Fibroblast of lung (primary cell): ENCODE measurements around the gene AFAP1. TPM values are rescaled to one million over a fixed set of nuclear protein-coding genes. Genes with fewer than 3 reads are reported as not detected.
A peak's percentile ranks its signal among the peaks of the same experiment; 100 is the strongest.

Experiments used
- DNase-seq, 2 donors: peaks; one replicate each; pipeline versions ENCODE4 v3.0.0 to v3.0.0-alpha.2; 2010; ENCODE audit warnings: low read depth in 2 of 2
- H2AFZ ChIP-seq: 2 replicates; pipeline ENCODE4 v1.5.1; 2012; ENCODE audit warnings: low read length, control low read depth, inconsistent platforms
- H3K27ac ChIP-seq: 2 replicates; pipeline ENCODE4 v1.5.1; 2011; ENCODE audit warnings: low read length, control low read depth; ENCODE audit not compliant: insufficient read depth
- H3K27me3 ChIP-seq: 2 replicates; pipeline ENCODE4 v1.5.1; 2011; ENCODE audit warnings: mild to moderate bottlenecking, low read length; ENCODE audit not compliant: control insufficient read depth, insufficient read depth
- H3K36me3 ChIP-seq: 2 replicates; pipeline ENCODE4 v1.5.1; 2011; ENCODE audit warnings: low read length; ENCODE audit not compliant: control insufficient read depth, insufficient read depth
- H3K4me1 ChIP-seq: 2 replicates; pipeline ENCODE4 v1.5.1; 2011; ENCODE audit warnings: low read length; ENCODE audit not compliant: control insufficient read depth, insufficient read depth; ENCODE audit errors: extremely low read depth
- H3K4me2 ChIP-seq: 2 replicates; pipeline ENCODE4 v1.5.1; 2011; ENCODE audit warnings: low read length, control low read depth; ENCODE audit not compliant: insufficient read depth; ENCODE audit errors: extremely low read depth
- H3K4me3 ChIP-seq, 4 experiments: fragments of 200-600 bp in 1 of 4; sonication (generic) in 1 of 4; replicated peaks in 1 of 4; 2 replicates each; pipeline ENCODE4 v1.5.1; 2011 to 2016; ENCODE audit warnings: low read length in 4 of 4, low read depth in 3 of 4, mild to moderate bottlenecking in 3 of 4, control low read depth in 2 of 4, inconsistent platforms in 1 of 4, mixed read lengths in 1 of 4; ENCODE audit not compliant: insufficient read depth in 1 of 4; ENCODE audit errors: control extremely low read depth in 1 of 4
- H3K79me2 ChIP-seq: 2 replicates; pipeline ENCODE4 v1.5.1; 2012; ENCODE audit warnings: mild to moderate bottlenecking, low read length, inconsistent platforms; ENCODE audit not compliant: control insufficient read depth, insufficient read depth
- H3K9ac ChIP-seq: 2 replicates; pipeline ENCODE4 v1.5.1; 2011; ENCODE audit warnings: mild to moderate bottlenecking, low read length, control low read depth; ENCODE audit not compliant: insufficient read depth
- H3K9me3 ChIP-seq: 2 replicates; pipeline ENCODE4 v1.5.1; 2012; ENCODE audit warnings: low read depth, low read length; ENCODE audit not compliant: control insufficient read depth, insufficient read depth
- H4K20me1 ChIP-seq: 2 replicates; pipeline ENCODE4 v1.5.1; 2011; ENCODE audit warnings: low read length; ENCODE audit not compliant: control insufficient read depth, insufficient read depth; ENCODE audit errors: extremely low read depth
- CTCF ChIP-seq, 2 donors: IDR thresholded peaks in 1 of 2; conservative IDR thresholded peaks in 1 of 2; 1 replicate in 1 of 2; 2 replicates in 1 of 2; pipeline ENCODE4 v1.5.1; 2011 to 2012; ENCODE audit warnings: low read length in 2 of 2, control low read depth in 1 of 2, inconsistent platforms in 1 of 2, low read depth in 1 of 2, mild to moderate bottlenecking in 1 of 2
- EZH2 ChIP-seq: IDR thresholded peaks from 2 replicates; pipeline ENCODE4 v1.5.1; 2012; ENCODE audit warnings: low read length, control low read depth, mild to moderate bottlenecking; ENCODE audit errors: missing control alignments
- polyA plus RNA-seq, 2 donors: library from polyadenylated mRNA; depleted of rRNA in 1 of 2; stranded (reverse) in 1 of 2; unstranded in 1 of 2; fragments of >200 nt; gene quantifications; 2 replicates each; pipeline ENCODE4 v1.2.1, GENCODE V29; 2011 to 2012; ENCODE audit warnings: missing spikeins in 1 of 2
- total RNA-seq: library from RNA; depleted of rRNA; stranded (reverse); fragments of >200 nt; gene quantifications from 2 replicates; pipeline ENCODE4 v1.2.1, GENCODE V29; 2014

AFAP1 gene
- total and polyA plus RNA-seq, 2 donors (not counting 1 experiment from before 2014, with no cell fraction given) = 21.8 to 30.1 TPM

- Histone ChIP-seq H3K27me3 (no peaks in the 10 kb centered on the region), H3K4me3 (no peak overlapping the region), H2AFZ (no peak overlapping the region), H3K36me3 (peaks cover 13% of the 10 kb centered on the region), H4K20me1 (no peaks in the 10 kb centered on the region), H3K9me3 (no peaks in the 10 kb centered on the region), H3K9ac (no peak overlapping the region), H3K4me2 (peak overlapping the region; percentile 36), H3K79me2 (peaks cover under 1% of the 10 kb centered on the region), H3K27ac (no peak overlapping the region), H3K4me1 (peaks cover 14% of the 10 kb centered on the region)
- no peak for TF ChIP-seq CTCF (conservative IDR thresholded peaks at IDR 0.05 in 1 of 2, IDR thresholded peaks at IDR 0.05 in 1 of 2; ENCODE audit: low read depth in 1 of 2, low read length in 2 of 2)
- no peak for TF ChIP-seq EZH2
- no peak for DNase-seq
Observed at GRCh38 chr4:7821245-7822136, 118.2 kb downstream of the AFAP1 start.

GRCh38 chr4:7820031-7820818 is 119.4 kb downstream of the AFAP1 start:
- no peaks in the 10 kb centered on the region for H3K9me3 ChIP-seq
- no peak overlapping the region for H2AFZ ChIP-seq
- no peak for TF ChIP-seq CTCF (conservative IDR thresholded peaks at IDR 0.05 in 1 of 2, IDR thresholded peaks at IDR 0.05 in 1 of 2; ENCODE audit: low read depth in 1 of 2, low read length in 2 of 2)
- TF ChIP-seq EZH2 = no peak
- no peak overlapping the region for H3K4me2 ChIP-seq
- no peak overlapping the region for H3K4me3 ChIP-seq
- no peak for DNase-seq
- H3K9ac ChIP-seq = no peak overlapping the region
- no peak overlapping the region for H3K27ac ChIP-seq
- no peaks in the 10 kb centered on the region for H3K27me3 ChIP-seq
- peaks cover 14% of the 10 kb centered on the region for H3K4me1 ChIP-seq
- no peaks in the 10 kb centered on the region for H3K79me2 ChIP-seq
- peaks cover 12% of the 10 kb centered on the region for H3K36me3 ChIP-seq
- no peaks in the 10 kb centered on the region for H4K20me1 ChIP-seq

GRCh38 chr4:7819446-7819845 is 120.2 kb downstream of the AFAP1 start:
- Histone ChIP-seq H3K79me2 (no peaks in the 10 kb centered on the region), H3K4me2 (no peak overlapping the region)

More at GRCh38 chr4:7819446-7819845, 120.2 kb downstream of the AFAP1 start:
- peaks cover 14% of the 10 kb centered on the region for H3K36me3 ChIP-seq
- no peaks in the 10 kb centered on the region for H3K9me3 ChIP-seq
- no peaks in the 10 kb centered on the region for H4K20me1 ChIP-seq
- H3K4me3 ChIP-seq = no peak overlapping the region
- H3K27me3 ChIP-seq = no peaks in the 10 kb centered on the region
- H3K27ac ChIP-seq = no peak overlapping the region
- peaks cover 13% of the 10 kb centered on the region for H3K4me1 ChIP-seq
- no peak for TF ChIP-seq CTCF (conservative IDR thresholded peaks at IDR 0.05 in 1 of 2, IDR thresholded peaks at IDR 0.05 in 1 of 2; ENCODE audit: low read depth in 1 of 2, low read length in 2 of 2)
- TF ChIP-seq EZH2 = no peak
- H3K9ac ChIP-seq = no peak overlapping the region
- H2AFZ ChIP-seq = no peak overlapping the region
- DNase-seq = no peak
